ENCODE data around the gene CDH13. TPM values are rescaled to one million over a fixed set of nuclear protein-coding genes. Genes with fewer than 3 reads are reported as not detected.

Gene CDH13
- total and polyA plus RNA-seq, 9 of the 15 experiments (the other 6 are each of a cell fraction or from before 2014, with no cell fraction given), result 0.03 TPM; not detected in 8

DNA sequence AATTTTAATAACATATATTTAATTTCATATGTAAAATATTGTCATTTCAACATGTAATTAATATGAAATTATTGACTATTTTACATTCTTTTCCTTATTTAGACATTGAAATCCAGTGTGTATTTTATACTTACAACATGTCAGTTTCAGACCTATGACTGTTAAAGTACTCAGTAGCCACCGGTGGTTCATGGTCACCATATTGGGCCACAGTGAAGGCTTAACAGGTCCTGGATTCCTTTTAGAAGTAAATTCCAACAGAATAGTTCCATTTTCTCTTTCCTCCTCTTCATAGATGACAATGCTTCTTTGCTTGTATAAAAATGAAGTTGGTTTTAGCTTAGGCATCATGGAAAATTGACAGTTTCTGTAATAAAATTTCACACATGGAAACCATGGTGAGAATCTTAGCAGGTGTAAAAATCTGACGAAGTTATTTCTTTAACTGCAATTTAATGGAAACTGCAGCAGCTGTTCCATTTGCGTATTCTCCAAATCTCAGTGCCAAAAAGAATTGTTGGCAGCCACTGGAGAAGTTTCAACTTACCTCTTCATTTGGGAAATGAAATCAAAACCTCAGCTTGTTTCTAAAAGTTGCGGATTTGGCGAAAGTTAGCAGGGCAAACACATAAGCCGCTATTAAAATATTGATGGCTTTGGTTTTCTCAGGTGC, 231.1 kb downstream of the CDH13 start:
- no peak overlapping the region for H3K9ac ChIP-seq (ENCODE audit: insufficient read depth in 1 of 2, low read depth in 2 of 2, low read length in 2 of 2)
- ATAC-seq (no peak), DNase-seq (ENCODE audit: extremely low read depth in 1 of 4, low spot score in 3 of 4) (no peak), FAIRE-seq (no peak)
- no peak overlapping the region for H3K4me3 ChIP-seq
- no peaks in the 10 kb centered on the region; the same call in 1 of the 2 replicates for H3K9me3 ChIP-seq (replicated peaks; ENCODE audit: control insufficient read depth, insufficient read depth, low read depth, low read length)
- WGBS (ENCODE audit: insufficient coverage, low coverage, missing lambda C conversion rate), result under 1% methylated on average over 6 of the region's 6 CpGs
- ChIA-PET POLR2A (no interaction called here), CTCF (ENCODE audit: low intra/inter-chr PET ratio) (no interaction called here)
- no peaks in the 10 kb centered on the region for H3K9me1 ChIP-seq (ENCODE audit: control insufficient read depth, insufficient read depth, low read length)
- no peak overlapping the region for H3K27ac ChIP-seq (ENCODE audit: extremely low read depth, low read depth, low read length)
- H3K4me1 ChIP-seq (replicated peaks in 1 of 2; ENCODE audit: control insufficient read depth in 2 of 2, insufficient read depth in 2 of 2, low read length in 2 of 2), result no peaks in the 10 kb centered on the region
- H3K36me3 ChIP-seq (ENCODE audit: control insufficient read depth, insufficient read depth, low read length), result no peaks in the 10 kb centered on the region
- H2AFZ ChIP-seq (ENCODE audit: low read depth, low read length), result no peak overlapping the region
- TF ChIP-seq FIP1L1 (IDR thresholded peaks at IDR 0.05; ENCODE audit: low read depth, low read length, poor library complexity, severe bottlenecking) (no peak), RHOXF2B (CRISPR knock-in tag; conservative IDR thresholded peaks at IDR 0.05) (no peak), STAG1 (CRISPR knock-in tag; IDR thresholded peaks at IDR 0.05; ENCODE audit: borderline replicate concordance) (no peak), HNRNPLL (IDR thresholded peaks at IDR 0.05; ENCODE audit: low read depth, low read length, poor library complexity, severe bottlenecking) (no peak), SMARCB1 (IDR thresholded peaks at IDR 0.05; ENCODE audit: insufficient read length, low read depth) (no peak), EHMT2 (IDR thresholded peaks at IDR 0.05) (no peak), HES1 (IDR thresholded peaks at IDR 0.05; ENCODE audit: low read depth) (no peak), SNRNP70 (optimal IDR thresholded peaks at IDR 0.05; ENCODE audit: low read depth, low read length) (no peak), NFATC3 (IDR thresholded peaks at IDR 0.05) (no peak), MLX (CRISPR knock-in tag; conservative IDR thresholded peaks at IDR 0.05) (no peak), GTF3C2 (IDR thresholded peaks at IDR 0.05; ENCODE audit: borderline replicate concordance, extremely low read depth, insufficient read length) (no peak), NR2C2 (CRISPR knock-in tag; IDR thresholded peaks at IDR 0.05) (no peak), NR2C2 (tag; IDR thresholded peaks at IDR 0.05) (no peak), ERF (CRISPR knock-in tag; IDR thresholded peaks at IDR 0.05) (no peak), ZNF583 (CRISPR knock-in tag; IDR thresholded peaks at IDR 0.05) (no peak)
- no peaks in the 10 kb centered on the region for H4K20me1 ChIP-seq (replicated peaks; ENCODE audit: control insufficient read depth, insufficient read depth, low read length)
- in situ Hi-C loops (cut with MboI) (no loop called here), intact Hi-C loops (cut with micrococcal nuclease) (no loop called here)
- BruUV-seq (replicated peaks), result no TSS peak
- no peaks in the 10 kb centered on the region; a peak in 1 of 5 replicates for H3K27me3 ChIP-seq (ENCODE audit: control insufficient read depth in 2 of 2, insufficient read depth in 2 of 2, low read length in 2 of 2)
- H3K4me2 ChIP-seq (ENCODE audit: insufficient read depth, low read length), result no peak overlapping the region
- no peaks in the 10 kb centered on the region for H3K79me2 ChIP-seq (ENCODE audit: control insufficient read depth, insufficient read depth, low read length)

Data from K562 (cell line).